ENCODE data around the gene MCEMP1.

The MCEMP1 gene

DNA sequence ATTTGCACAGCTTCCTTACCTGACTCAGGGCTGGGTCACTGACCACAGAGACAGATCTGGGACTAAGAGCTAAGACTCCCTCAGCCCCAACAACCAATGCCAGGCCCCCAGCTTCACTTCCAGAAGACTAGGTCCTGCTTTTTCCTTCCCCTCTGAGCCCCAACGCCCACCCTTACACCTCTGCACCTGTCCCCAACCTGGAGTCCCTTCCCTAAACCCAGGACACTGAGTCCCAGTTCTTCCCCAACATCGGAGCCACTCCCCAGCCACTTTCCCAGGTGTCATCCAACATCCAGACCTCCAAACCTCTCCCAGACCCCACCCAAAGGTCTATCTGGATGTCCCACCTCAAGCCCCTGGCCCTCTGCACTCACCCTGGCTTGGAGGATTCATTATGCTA lies 22.1 kb downstream of the MCEMP1 start:
- DNase-seq: no peak

DNA sequence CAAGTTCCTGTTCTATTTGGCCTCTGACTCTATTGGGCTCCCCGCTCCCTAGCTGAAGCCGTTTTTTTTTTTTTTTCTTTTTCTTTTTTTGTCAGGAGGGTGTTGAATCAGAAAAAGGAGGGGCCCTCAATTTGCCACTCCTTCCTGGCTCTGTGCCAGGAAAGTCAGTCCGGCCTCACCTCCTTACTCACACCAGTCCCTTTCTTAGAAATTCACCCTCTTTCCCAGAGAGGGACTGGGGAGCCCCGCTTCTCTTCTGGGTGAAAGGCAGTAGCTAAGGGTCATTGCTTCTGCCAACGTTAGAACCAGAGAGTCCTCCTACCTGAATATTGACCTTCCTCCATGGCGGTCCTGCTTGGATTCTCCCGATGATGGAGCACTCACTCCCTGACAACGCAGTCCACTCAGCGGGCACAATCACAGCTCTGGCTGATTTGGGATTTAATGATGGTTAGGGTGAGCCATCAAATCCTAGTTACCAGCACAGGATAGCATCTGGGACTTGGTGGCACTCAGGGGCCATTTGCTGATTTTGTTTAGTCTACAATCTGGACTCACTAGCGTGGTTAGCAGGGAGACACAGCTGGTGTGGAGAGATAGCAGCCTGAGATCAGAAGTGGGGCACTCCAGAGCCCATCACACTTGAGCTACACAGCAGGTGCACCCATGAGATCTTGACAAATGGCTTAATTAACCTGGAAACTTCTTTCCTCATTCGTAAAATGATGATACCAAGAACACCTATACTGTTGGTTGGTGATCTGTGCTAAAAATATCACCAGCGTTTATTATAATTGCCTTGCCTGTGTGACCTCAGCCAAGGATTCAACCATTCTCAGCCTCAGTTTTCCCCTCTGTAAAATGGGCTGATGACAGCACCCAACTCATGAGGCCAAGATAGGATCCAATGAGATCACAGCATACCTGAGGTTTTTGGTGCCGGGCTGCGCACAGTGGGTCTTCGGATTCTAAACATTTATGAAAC lies 22.8 kb downstream of the MCEMP1 start:
- DNase-seq: no peak

DNA sequence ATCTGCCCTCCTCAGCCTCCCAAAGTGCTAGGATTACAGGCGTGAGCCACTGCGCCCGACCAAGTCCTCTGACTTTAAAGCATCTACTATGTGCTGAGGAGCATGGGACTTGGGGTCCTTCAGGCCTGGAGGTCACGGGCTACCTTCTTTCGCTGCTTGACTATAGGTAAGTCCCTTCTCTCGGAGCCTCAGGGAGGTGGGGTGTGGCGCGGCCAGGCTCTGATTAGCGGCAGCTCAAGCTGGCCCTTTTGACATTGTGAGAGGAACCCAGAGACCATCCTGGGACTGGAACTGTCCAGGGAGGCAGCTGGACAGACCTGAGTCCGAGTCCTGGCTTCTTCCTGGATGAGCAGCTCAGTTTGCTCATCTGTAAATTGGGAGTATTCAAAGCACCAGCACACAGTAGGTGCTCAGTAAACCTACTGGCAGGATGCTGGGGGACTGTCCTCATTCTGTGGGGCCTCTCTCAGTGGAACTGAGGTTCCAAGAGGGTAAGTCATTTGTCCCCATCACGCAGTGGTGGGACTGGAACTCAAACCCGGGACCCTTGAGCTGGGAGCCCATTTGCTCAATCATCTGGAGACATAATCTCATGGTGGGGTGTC lies 24.3 kb downstream of the MCEMP1 start:
- DNase-seq: no peak

DNA sequence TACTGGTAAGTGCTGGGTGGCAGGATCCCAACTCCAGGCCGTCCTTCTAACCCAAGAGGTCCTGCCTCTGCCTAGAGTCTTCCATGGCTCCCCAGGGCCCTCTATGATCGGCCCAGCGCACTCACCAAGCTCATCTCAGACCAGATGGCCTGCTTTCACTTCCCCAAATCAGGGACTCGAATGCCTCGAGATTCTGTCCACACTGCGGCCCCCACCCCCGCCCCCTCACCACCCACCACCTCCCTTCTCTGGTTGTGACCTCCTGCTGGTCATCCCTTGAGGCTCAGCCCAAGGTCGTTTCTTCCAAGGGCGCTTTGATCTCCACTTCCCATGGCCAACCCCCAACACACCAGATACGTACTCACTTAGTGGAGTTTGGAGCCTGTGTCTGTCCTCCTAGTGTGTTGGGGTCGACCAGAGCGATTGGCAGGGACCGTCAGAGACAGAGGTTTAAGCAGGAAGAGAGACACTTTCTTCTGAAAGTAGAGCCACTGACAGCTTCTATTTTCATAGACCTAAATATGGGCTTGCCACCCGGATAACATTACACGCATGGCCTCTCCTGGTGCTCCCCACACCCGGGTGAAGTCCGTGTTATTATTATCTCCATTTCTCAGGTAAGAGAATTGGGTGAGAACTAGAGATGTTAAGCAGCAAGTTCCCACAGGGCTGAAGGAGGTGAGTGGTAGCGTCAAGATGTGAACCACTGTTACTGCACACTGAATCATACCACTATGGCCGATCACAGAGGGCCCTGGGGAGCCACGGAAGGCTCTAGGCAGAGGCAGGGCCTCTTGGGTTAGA lies 25.0 kb downstream of the MCEMP1 start, which contains the start of gene FCER2:
TSS of gene FCER2 (minus strand) at position 478 of the 804 bp plus-strand sequence. CDS start 2,371 bp downstream, outside the sequence.
- DNase-seq: no peak

DNA sequence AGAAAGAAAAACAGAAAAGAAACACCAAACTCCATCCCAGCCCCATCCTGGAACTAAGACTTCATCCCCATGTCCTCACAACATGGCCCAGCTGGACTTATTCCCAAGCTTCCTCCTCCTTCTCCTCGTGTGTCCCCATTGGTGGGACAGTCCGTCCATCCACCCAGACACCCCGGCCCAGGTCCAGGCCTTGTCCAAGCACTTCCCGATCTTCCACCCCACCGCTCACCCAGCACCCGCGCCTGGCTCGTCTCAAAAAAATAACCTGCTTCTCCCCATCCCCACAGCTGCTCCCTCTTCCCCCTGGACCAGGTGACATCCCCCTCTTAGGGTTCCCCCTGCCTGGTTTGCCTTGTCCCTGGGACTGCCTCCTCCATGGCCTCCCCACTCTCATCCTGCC lies 26.4 kb downstream of the MCEMP1 start:
- DNase-seq: no peak

DNA sequence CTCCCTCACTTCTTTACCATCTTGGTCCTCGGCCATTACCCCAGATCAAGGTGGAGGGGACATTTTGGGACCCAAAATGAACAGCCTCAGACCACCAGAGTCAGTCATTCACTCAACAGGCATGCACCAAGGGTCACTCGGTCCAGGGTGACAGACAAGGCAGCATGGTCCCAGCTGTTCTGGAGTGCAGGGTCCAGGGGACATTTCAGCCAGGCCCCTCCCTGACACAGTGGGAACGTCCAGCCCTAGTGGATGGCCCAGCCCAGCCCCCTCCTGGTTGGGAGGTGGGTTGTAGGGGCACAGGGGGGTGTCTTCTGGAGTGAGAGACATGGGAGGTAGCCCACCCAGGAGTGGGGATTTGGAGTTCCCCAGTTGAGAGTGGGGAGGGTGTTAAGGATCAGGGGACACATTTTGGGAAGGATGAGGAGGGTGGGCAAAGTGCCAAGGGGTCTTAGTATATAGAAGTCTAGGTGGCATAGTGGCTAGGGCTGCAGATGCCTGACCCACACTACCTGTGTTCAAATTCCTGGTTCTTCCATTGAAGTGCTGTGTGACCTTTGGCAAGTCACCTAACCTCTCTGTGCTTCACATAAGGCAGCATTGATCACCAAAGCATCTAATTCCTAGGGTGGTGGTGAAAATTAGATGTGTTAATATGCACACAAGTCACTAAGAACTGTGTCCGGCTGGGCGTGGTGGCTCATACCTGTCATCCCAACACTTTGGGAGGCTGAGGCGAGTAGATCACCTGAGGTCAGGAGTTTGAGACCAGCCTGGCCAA lies 27.6 kb downstream of the MCEMP1 start:
- DNase-seq: no peak

- no peak for DNase-seq
Observed at GRCh38 chr19:7705387-7706187, 28.7 kb downstream of the MCEMP1 start.

- no peak for DNase-seq
Observed at GRCh38 chr19:7706188-7706954, 29.5 kb downstream of the MCEMP1 start.

DNA sequence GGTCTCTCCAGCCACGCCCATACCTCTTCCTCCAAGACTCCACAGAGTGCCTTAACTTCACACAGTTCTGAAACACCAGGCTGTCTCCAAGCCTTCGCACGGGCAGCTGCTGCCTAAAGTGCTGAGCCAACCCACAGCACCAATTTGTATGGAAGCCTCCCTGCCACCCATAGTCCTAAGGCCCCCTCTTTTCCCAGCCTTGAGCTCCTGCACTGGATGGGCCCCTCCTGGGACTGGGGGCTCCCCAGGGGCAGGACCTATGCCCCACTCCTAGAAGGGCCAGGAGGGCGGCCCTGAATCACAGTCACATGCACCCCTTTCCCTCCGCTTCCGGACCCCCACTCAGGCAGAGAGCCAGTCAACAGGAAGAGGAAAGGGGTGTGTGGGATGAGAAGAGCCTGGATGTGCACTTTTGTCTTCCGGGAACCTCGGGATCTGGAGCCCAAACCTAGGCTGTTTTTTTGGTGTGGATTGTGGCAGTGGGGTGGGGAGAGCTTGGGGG lies 30.1 kb downstream of the MCEMP1 start:
- DNase-seq: no peak

DNA sequence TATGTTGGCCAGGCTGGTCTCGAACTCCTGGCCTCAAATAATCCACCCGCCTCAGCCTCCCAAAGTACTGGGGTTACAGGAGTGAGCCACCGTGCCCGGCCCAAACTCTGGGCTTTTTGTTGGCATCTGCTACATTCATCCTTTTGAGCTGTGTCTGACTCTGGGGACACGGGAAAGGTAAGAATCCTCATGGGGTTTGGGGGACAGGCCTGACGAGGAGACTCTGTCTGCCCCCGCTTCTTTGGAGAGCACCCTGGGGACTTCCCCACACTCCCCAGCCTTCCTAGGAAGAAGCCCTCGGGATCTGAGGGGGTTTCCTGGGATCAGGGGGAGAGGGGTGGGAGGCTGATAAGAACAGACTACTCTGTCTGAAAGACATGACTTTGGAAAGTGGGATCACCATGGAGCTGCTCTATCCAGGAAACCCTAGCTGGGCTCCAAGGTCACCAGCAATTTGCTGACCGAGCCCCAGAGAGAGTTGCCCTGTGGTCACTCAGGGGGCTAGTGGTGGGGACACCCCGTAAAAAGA lies 33.1 kb downstream of the MCEMP1 start:
- no peak for DNase-seq

- no peak for DNase-seq
Observed at GRCh38 chr19:7710616-7711015, 33.7 kb downstream of the MCEMP1 start.

DNA sequence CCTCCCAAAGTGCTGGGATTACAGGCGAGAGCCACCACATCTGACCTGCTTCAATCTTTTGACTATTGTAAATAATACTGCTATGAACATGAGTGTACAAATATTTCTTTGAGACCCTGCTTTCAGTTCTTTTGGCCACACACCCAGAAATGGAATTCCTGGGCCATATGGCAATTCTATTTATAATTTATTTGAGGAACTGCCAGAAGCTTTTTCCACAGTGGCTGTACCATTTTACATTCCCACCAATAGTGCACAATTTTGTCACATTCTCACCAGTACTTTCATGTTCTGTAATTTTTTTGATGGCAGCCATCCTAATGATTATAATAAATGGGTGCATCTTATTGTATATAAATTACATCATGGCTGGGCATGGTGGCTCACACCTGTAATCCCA lies 38.8 kb downstream of the MCEMP1 start:
- DNase-seq: no peak

- no peak for DNase-seq
Observed at GRCh38 chr19:7716762-7717161, 39.9 kb downstream of the MCEMP1 start.

DNA sequence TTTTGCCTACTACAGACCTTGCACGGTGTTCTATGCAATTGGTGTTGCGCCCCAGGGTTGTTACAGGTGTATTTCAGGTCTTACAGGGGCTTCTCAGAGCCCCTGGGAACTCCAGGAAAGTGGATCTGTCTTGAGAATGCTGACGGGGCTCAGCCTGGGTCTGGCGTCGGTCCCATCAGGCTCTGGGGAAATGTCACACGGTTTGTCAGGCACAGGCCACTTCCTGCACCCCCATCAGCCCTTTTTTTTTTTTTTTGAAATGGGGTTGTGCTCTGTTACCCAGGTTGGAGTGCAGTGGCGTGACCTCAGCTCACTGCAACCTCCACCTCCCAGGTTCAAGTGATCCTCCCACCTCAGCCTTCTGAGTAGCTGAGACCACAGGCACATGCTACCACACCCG lies 41.8 kb downstream of the MCEMP1 start:
- DNase-seq: no peak

DNA sequence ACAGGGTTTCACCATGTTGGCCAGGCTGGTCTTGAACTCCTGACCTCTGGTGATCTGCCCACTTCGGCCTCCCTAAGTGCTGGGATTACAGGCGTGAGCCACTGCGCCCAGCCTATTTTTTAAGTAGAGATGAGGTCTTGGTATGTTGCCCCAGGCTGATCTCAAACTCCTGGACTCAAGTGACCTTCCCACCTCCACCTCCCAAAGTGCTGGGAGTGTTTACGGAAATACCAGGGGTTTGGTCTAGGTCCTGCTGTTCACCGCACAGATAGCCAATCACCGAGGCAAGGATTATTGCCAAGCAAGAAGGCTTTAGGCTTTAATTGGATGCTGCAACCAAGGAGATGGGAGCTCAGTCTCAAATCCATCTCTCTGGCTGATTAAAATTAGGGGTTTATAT lies 43.5 kb downstream of the MCEMP1 start:
- DNase-seq: no peak

- no peak for DNase-seq
Observed at GRCh38 chr19:7722231-7722651, 45.4 kb downstream of the MCEMP1 start.

DNA sequence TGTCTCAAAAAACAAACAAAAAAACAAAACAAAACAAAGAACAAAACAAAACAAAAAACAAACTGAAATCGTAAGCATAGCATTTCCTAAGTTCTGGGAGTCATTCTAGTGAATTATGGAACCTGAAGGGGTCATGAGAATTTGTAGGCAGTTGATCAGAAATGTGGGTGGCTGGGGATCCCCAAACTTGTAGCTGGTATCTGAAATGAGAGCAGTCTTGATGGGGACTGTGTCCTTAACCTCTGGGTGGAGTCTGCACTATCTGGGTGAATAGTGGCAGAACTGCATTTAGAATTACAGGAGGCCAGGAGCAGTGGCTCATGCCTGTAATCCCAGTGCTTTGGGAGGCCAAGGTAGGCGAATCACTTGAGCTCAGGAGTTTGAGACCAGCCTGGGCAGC lies 48.9 kb downstream of the MCEMP1 start:
- DNase-seq: no peak

- DNase-seq: no peak
Observed at GRCh38 chr19:7729211-7729610, 52.3 kb downstream of the MCEMP1 start.
